HepG2 (cell line): ENCODE measurements around the gene OR2B2. TPM values are rescaled to one million over a fixed set of nuclear protein-coding genes. Genes with fewer than 3 reads are reported as not detected.
A peak's percentile ranks its signal among the peaks of the same experiment; 100 is the strongest.

ENCODE experiments used
- ATF7 ChIP-seq, 2 experiments: fragments of 450-650 bp in 1 of 2; sonication (generic) in 1 of 2; formaldehyde crosslinking in 1 of 2; IDR thresholded peaks; 2 replicates each; pipeline versions ENCODE4 v1.4.0 to v1.6.1; 2016 to 2020; ENCODE audit warnings: antibody characterized with exemption in 1 of 2, mild to moderate bottlenecking in 1 of 2, missing genetic modification reagents in 1 of 2
- GPN1 ChIP-seq: sonication (generic); formaldehyde crosslinking; IDR thresholded peaks from 2 replicates; pipeline ENCODE4 v1.5.1; 2020; ENCODE audit warnings: missing genetic modification reagents, borderline replicate concordance
- JUNB ChIP-seq: sonication (generic); formaldehyde crosslinking; IDR thresholded peaks from 2 replicates; pipeline ENCODE4 v1.8.0; 2022; ENCODE audit warnings: missing genetic modification reagents, mild to moderate bottlenecking, borderline replicate concordance
- KDM5A ChIP-seq: fragments of 200-600 bp; sonication (generic); IDR thresholded peaks from 2 replicates; pipeline ENCODE4 v1.7.0; 2018; ENCODE audit warnings: antibody characterized with exemption, mild to moderate bottlenecking, low read length, borderline replicate concordance
- NAIF1 ChIP-seq: sonication (generic); formaldehyde crosslinking; IDR thresholded peaks from 2 replicates; pipeline ENCODE4 v1.5.0; 2020; ENCODE audit warnings: mild to moderate bottlenecking, missing genetic modification reagents, borderline replicate concordance
- NFYC ChIP-seq: IDR thresholded peaks from 2 replicates; pipeline ENCODE4 v1.6.1; 2016; ENCODE audit warnings: missing genetic modification reagents, missing compliant biosample characterization
- PRPF4 ChIP-seq: fragments of 200-400 bp; formaldehyde crosslinking; IDR thresholded peaks from 2 replicates; pipeline ENCODE4 v1.6.1; 2016; ENCODE audit warnings: low read length, low read depth; ENCODE audit not compliant: poor library complexity, severe bottlenecking
- RBAK ChIP-seq: sonication (generic); formaldehyde crosslinking; IDR thresholded peaks from 2 replicates; pipeline ENCODE4 v1.5.1; 2020; ENCODE audit warnings: mild to moderate bottlenecking, missing genetic modification reagents
- RORA ChIP-seq: sonication (generic); formaldehyde crosslinking; IDR thresholded peaks from 2 replicates; pipeline ENCODE4 v1.5.0; 2020; ENCODE audit warnings: mild to moderate bottlenecking, missing genetic modification reagents, moderate library complexity
- SMAD3 ChIP-seq: sonication (generic); formaldehyde crosslinking; IDR thresholded peaks from 2 replicates; pipeline ENCODE4 v1.4.0; 2020; ENCODE audit warnings: missing genetic modification reagents
- SOX6 ChIP-seq, 2 experiments: fragments of 450-650 bp in 1 of 2; sonication (generic) in 1 of 2; formaldehyde crosslinking in 1 of 2; IDR thresholded peaks; 2 replicates each; pipeline versions ENCODE4 v1.4.0 to v1.6.1; 2017 to 2020; ENCODE audit warnings: antibody characterized with exemption in 1 of 2, mild to moderate bottlenecking in 1 of 2, missing genetic modification reagents in 1 of 2
- SP5 ChIP-seq: IDR thresholded peaks from 2 replicates; pipeline ENCODE4 v1.6.1; 2016; ENCODE audit warnings: low read depth, borderline replicate concordance
- SRY ChIP-seq: sonication (generic); formaldehyde crosslinking; IDR thresholded peaks from 2 replicates; pipeline ENCODE4 v1.8.0; 2022; ENCODE audit warnings: mild to moderate bottlenecking, missing genetic modification reagents
- TAF1 ChIP-seq: sonication (generic); formaldehyde crosslinking; IDR thresholded peaks from 2 replicates; pipeline ENCODE4 v1.4.0; 2020; ENCODE audit warnings: missing genetic modification reagents
- ZNF263 ChIP-seq: sonication (generic); formaldehyde crosslinking; IDR thresholded peaks from 2 replicates; pipeline ENCODE4 v1.4.0; 2020; ENCODE audit warnings: missing genetic modification reagents
- ZNF558 ChIP-seq: sonication (generic); formaldehyde crosslinking; IDR thresholded peaks from 2 replicates; pipeline ENCODE4 v1.9.0; 2022; ENCODE audit warnings: mild to moderate bottlenecking, missing genetic modification reagents, borderline replicate concordance
- ZNF569 ChIP-seq: sonication (generic); formaldehyde crosslinking; IDR thresholded peaks from 2 replicates; pipeline ENCODE4 v1.5.0; 2020; ENCODE audit warnings: mild to moderate bottlenecking, missing genetic modification reagents, moderate library complexity, borderline replicate concordance
- ZNF614 ChIP-seq: IDR thresholded peaks from 2 replicates; pipeline ENCODE4 v1.6.1; 2018; ENCODE audit warnings: missing biosample characterization, missing genetic modification reagents, inconsistent platforms, borderline replicate concordance
- ZNF788 ChIP-seq: sonication (generic); formaldehyde crosslinking; IDR thresholded peaks from 2 replicates; pipeline ENCODE4 v1.5.0; 2020; ENCODE audit warnings: mild to moderate bottlenecking, missing genetic modification reagents, borderline replicate concordance
- polyA plus RNA-seq, 8 experiments: library from polyadenylated mRNA; depleted of rRNA in 3 of 8; stranded (reverse) in 7 of 8; unstranded in 1 of 8; fragments of >200 nt; fragmentation: Illumina TruSeq in 4 of 8; extraction: Trizol in 4 of 8; gene quantifications; 2 replicates each; pipeline versions ENCODE4 v1.2.1 to v1.2.3, GENCODE V29; 2011 to 2016; ENCODE audit warnings: low read depth in 4 of 8, missing spikeins in 1 of 8, mixed read lengths in 1 of 8; ENCODE audit not compliant: insufficient read depth in 1 of 8
- total RNA-seq, 5 experiments: library from RNA; depleted of rRNA; stranded (reverse); fragments of >200 nt; fragmentation: Illumina TruSeq; extraction: Trizol; gene quantifications; 2 replicates each; pipeline ENCODE4 v1.2.3, GENCODE V29; 2016; ENCODE audit warnings: low read depth in 1 of 5
- TF ChIP-seq, protein P1 (sequence below): sonication (generic); formaldehyde crosslinking; IDR thresholded peaks from 2 replicates; pipeline ENCODE4 v1.8.1; 2023; ENCODE audit warnings: missing genetic modification reagents, mild to moderate bottlenecking, borderline replicate concordance
- TF ChIP-seq, protein P2 (sequence below): sonication (generic); formaldehyde crosslinking; IDR thresholded peaks from 2 replicates; pipeline ENCODE4 v1.4.0; 2020; ENCODE audit warnings: missing genetic modification reagents
- TF ChIP-seq, protein P3 (sequence below): sonication (generic); formaldehyde crosslinking; IDR thresholded peaks from 2 replicates; pipeline ENCODE4 v1.5.1; 2020; ENCODE audit warnings: mild to moderate bottlenecking, missing genetic modification reagents
- TF ChIP-seq, protein P4 (sequence below): sonication (generic); formaldehyde crosslinking; IDR thresholded peaks from 2 replicates; pipeline ENCODE4 v1.5.0; 2020; ENCODE audit warnings: mild to moderate bottlenecking, low read depth, missing genetic modification reagents, borderline replicate concordance

Gene OR2B2
- total and polyA plus RNA-seq, 2 of the 13 experiments (the other 11 are each of a cell fraction or from before 2014, with no cell fraction given), result not detected

DNA sequence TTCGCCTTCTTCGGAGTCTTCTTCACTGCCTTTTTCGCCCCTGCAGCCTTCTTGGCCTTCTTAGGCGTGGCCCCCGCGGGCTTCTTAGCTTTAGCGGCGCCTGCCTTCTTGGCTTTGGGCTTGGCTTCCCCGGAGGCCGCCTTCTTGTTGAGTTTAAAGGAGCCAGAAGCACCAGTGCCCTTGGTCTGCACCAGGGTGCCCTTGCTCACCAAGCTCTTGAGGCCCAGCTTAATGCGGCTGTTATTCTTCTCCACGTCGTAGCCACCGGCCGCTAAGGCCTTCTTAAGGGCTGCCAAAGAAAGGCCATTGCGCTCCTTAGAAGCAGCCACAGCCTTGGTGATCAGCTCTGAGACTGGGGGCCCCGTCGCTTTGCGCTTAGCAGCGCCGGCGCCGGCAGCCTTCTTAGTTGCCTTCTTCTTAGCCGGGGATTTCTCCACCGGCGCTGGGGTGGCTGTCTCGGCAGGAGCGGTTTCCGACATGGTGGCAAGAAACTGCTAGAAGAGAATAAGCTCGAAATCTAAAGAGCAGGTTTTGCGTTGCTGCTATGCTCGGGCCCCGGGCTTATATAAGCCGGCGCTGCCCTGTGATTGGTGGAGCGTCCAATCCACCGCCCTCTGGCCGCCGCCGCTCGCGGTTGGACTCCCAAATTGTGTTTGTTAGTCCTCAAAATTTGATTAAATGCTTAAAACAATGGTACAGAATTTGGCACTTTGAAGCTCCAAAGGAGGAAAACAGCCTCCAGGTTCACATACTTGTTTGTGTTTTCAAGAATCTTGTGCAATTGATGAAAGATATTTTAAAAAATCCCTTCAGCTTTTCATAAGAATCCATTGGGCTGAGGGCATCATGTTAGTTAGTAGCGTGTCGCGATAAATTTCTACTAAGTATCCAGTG is 44.9 kb downstream of the OR2B2 start (continued):
- 0 out of 2 replicates have a peak, but pooled peaks have one; percentile 51 for TF ChIP-seq SRY (CRISPR knock-in tag)
- TF ChIP-seq, protein P1, sequence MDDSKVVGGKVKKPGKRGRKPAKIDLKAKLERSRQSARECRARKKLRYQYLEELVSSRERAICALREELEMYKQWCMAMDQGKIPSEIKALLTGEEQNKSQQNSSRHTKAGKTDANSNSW, result no peak
- TF ChIP-seq RORA (CRISPR knock-in tag), result 0 out of 2 replicates have a peak, but pooled peaks have one; percentile 45
- TF ChIP-seq SP5, result no peak
- TF ChIP-seq, protein P2, sequence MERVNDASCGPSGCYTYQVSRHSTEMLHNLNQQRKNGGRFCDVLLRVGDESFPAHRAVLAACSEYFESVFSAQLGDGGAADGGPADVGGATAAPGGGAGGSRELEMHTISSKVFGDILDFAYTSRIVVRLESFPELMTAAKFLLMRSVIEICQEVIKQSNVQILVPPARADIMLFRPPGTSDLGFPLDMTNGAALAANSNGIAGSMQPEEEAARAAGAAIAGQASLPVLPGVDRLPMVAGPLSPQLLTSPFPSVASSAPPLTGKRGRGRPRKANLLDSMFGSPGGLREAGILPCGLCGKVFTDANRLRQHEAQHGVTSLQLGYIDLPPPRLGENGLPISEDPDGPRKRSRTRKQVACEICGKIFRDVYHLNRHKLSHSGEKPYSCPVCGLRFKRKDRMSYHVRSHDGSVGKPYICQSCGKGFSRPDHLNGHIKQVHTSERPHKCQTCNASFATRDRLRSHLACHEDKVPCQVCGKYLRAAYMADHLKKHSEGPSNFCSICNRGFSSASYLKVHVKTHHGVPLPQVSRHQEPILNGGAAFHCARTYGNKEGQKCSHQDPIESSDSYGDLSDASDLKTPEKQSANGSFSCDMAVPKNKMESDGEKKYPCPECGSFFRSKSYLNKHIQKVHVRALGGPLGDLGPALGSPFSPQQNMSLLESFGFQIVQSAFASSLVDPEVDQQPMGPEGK, result no peak
- no peak for TF ChIP-seq NAIF1 (CRISPR knock-in tag)
- TF ChIP-seq, protein P3, sequence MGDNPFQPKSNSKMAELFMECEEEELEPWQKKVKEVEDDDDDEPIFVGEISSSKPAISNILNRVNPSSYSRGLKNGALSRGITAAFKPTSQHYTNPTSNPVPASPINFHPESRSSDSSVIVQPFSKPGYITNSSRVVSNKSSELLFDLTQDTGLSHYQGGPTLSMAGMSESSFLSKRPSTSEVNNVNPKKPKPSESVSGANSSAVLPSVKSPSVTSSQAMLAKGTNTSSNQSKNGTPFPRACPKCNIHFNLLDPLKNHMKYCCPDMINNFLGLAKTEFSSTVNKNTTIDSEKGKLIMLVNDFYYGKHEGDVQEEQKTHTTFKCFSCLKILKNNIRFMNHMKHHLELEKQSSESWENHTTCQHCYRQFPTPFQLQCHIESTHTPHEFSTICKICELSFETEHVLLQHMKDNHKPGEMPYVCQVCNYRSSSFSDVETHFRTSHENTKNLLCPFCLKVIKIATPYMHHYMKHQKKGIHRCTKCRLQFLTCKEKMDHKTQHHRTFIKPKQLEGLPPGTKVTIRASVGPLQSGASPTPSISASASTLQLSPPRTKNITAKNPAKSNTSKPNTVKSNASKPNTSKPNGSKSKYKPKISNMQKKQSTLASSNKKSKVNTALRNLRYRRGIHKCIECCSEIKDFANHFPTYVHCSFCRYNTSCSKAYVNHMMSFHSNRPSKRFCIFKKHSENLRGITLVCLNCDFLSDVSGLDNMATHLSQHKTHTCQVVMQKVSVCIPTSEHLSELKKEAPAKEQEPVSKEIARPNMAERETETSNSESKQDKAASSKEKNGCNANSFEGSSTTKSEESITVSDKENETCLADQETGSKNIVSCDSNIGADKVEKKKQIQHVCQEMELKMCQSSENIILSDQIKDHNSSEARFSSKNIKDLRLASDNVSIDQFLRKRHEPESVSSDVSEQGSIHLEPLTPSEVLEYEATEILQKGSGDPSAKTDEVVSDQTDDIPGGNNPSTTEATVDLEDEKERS (CRISPR knock-in tag), result 0 out of 2 replicates have a peak, but pooled peaks have one; percentile 23
- TF ChIP-seq ZNF569 (CRISPR knock-in tag), result no peak
- TF ChIP-seq SMAD3, result no peak
- 0 out of 2 replicates have a peak, but pooled peaks have one; percentile 74 for TF ChIP-seq ZNF558 (CRISPR knock-in tag)
- TF ChIP-seq NFYC, result peak; percentile 76
- no peak for TF ChIP-seq ZNF788 (CRISPR knock-in tag)
- no peak for TF ChIP-seq PRPF4
- TF ChIP-seq JUNB (CRISPR knock-in tag), result no peak
- no peak for TF ChIP-seq GPN1 (CRISPR knock-in tag)
- TF ChIP-seq SOX6 (IDR thresholded peaks at IDR 0.05), result no peak
- TF ChIP-seq SOX6 (CRISPR knock-in tag; IDR thresholded peaks at IDR 0.05), result peak; percentile 18; the same call in 1 of the 2 replicates
- TF ChIP-seq ZNF263 (CRISPR knock-in tag), result 0 out of 2 replicates have a peak, but pooled peaks have one; percentile 19
- TF ChIP-seq ZNF614 (CRISPR knock-in tag), result 0 out of 2 replicates have a peak, but pooled peaks have one; percentile 32
- no peak for TF ChIP-seq RBAK (CRISPR knock-in tag)
- no peak for TF ChIP-seq ATF7 (IDR thresholded peaks at IDR 0.05)
- TF ChIP-seq ATF7 (CRISPR knock-in tag; IDR thresholded peaks at IDR 0.05), result no peak
- TF ChIP-seq TAF1 (CRISPR knock-in tag), result peak; percentile 44; the same call in 1 of the 2 replicates
- TF ChIP-seq, protein P4, sequence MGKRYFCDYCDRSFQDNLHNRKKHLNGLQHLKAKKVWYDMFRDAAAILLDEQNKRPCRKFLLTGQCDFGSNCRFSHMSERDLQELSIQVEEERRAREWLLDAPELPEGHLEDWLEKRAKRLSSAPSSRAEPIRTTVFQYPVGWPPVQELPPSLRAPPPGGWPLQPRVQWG (CRISPR knock-in tag), result no peak
- no peak for TF ChIP-seq KDM5A
